ENCODE results near the gene UGT8.

GRCh38 chr4:114582621-114583020 lies 16.0 kb upstream of the UGT8 start:
- no peak for TF ChIP-seq CTCF (IDR thresholded peaks at IDR 0.05 in 4 of 5, conservative IDR thresholded peaks at IDR 0.05 in 1 of 5)
- TF ChIP-seq POLR2A (IDR thresholded peaks at IDR 0.05), result no peak
